ENCODE data around the gene BMP10.

- TF ChIP-seq EZH2 (IDR thresholded peaks at IDR 0.05) (no peak), POLR2A (IDR thresholded peaks at IDR 0.05; ENCODE audit: borderline replicate concordance, extremely low read depth, insufficient read depth, insufficient read length) (no peak), SIN3A (IDR thresholded peaks at IDR 0.05; ENCODE audit: low read depth) (no peak), ZNF274 (IDR thresholded peaks at IDR 0.05; ENCODE audit: low read depth, low read length) (no peak)
These were observed 25.1 kb downstream of the BMP10 start for GRCh38 chr2:68846091-68846490.
